Adipose tissue (tissue), 3 donors: ENCODE measurements around the gene SLC16A8. TPM values are rescaled to one million over a fixed set of nuclear protein-coding genes. Genes with fewer than 3 reads are reported as not detected.
"Not testable (repeated sequence)": the region's sequence is repeated elsewhere in the genome, so short reads cannot be mapped to it uniquely, and the experiment has no call there.

Experiments
- H3K27ac ChIP-seq: one replicate; pipeline ENCODE4 v1.5.1; 2013; ENCODE audit warnings: low read depth, low read length
- WGBS, 3 donors: extraction: QIAGEN DNeasy Blood & Tissue Kit; methylation state at CpG; one replicate each; pipeline ENCODE4 v1.1.7; 2013; 5-methylcytosine and 5-hydroxymethylcytosine counted together
- polyA plus RNA-seq, 3 donors: library from polyadenylated mRNA; stranded (reverse); fragments of 200-250 nt; gene quantifications; one replicate each; pipeline ENCODE4 v1.2.3, GENCODE V29; 2013
- donor health status: healthy with polysubstance abuse.
- donor health status: Bipolar disorder and iron deficiency.
- donor health status: healthy.

Gene SLC16A8
- polyA plus RNA-seq, 3 donors: 0.21 to 0.34 (median 0.31) TPM

GRCh38 chr22:38097557-38098409 lies 13.8 kb upstream of the SLC16A8 start:
- 58 to 62% (median 59%) methylated on average over 21 to 30 of the region's 32 CpGs for WGBS, 3 donors
- no peak overlapping the region for H3K27ac ChIP-seq

GRCh38 chr22:38097058-38097457 lies 13.1 kb upstream of the SLC16A8 start:
- H3K27ac ChIP-seq: no peak overlapping the region
- 87 to 91% (median 90%) methylated on average over 12 to 15 of the region's 15 CpGs for WGBS, 3 donors

- 22 to 48% (median 42%) methylated on average over 18 to 34 of the region's 34 CpGs for WGBS, 3 donors
- no peak overlapping the region for H3K27ac ChIP-seq
These were observed 5.5 kb upstream of the SLC16A8 start for GRCh38 chr22:38089474-38089851.

- 21 to 57% (median 37%) methylated on average over 51 to 83 of the region's 85 CpGs for WGBS, 3 donors
- no peak overlapping the region for H3K27ac ChIP-seq
These were observed 4.9 kb upstream of the SLC16A8 start for GRCh38 chr22:38088629-38089473.

GRCh38 chr22:38087855-38088254 lies 3.9 kb upstream of the SLC16A8 start:
- H3K27ac ChIP-seq: no peak overlapping the region
- 90 to 94% (median 91%) methylated on average over 12 of the region's 12 CpGs for WGBS, 3 donors

GRCh38 chr22:38086942-38087341 lies 3.0 kb upstream of the SLC16A8 start:
- WGBS, 3 donors: 85 to 95% (median 92%) methylated on average over 13 of the region's 13 CpGs
- no peak overlapping the region for H3K27ac ChIP-seq

GRCh38 chr22:38086001-38086845 lies 2.2 kb upstream of the SLC16A8 start:
- no peak overlapping the region for H3K27ac ChIP-seq
- 88 to 96% (median 91%) methylated on average over 21 to 25 of the region's 25 CpGs for WGBS, 3 donors

- WGBS, 3 donors: 76 to 84% (median 82%) methylated on average over 5 of the region's 5 CpGs
- H3K27ac ChIP-seq: no peak overlapping the region
These were observed 1.5 kb upstream of the SLC16A8 start for GRCh38 chr22:38085501-38085900.

- 94 to 98% (median 94%) methylated on average over 12 of the region's 12 CpGs for WGBS, 3 donors
- H3K27ac ChIP-seq: no peak overlapping the region
These were observed 1.1 kb upstream of the SLC16A8 start for GRCh38 chr22:38085056-38085455.

GRCh38 chr22:38082986-38083710 lies 836 bp downstream of the SLC16A8 start:
- no peak overlapping the region for H3K27ac ChIP-seq
- WGBS, 3 donors: 67 to 83% (median 82%) methylated on average over 22 to 24 of the region's 24 CpGs

- 15 to 24% (median 22%) methylated on average over 48 to 52 of the region's 52 CpGs for WGBS, 3 donors
- no peak overlapping the region for H3K27ac ChIP-seq
These were observed 1.8 kb downstream of the SLC16A8 start for GRCh38 chr22:38081941-38082828.

- no peak overlapping the region for H3K27ac ChIP-seq
- 6 to 10% (median 6%) methylated on average over 16 to 17 of the region's 17 CpGs for WGBS, 3 donors
These were observed 2.4 kb downstream of the SLC16A8 start for GRCh38 chr22:38081636-38081940.

GRCh38 chr22:38080850-38081635 lies 2.9 kb downstream of the SLC16A8 start:
- 4 to 7% (median 6%) methylated on average over 84 to 110 of the region's 110 CpGs for WGBS, 3 donors
- H3K27ac ChIP-seq: no peak overlapping the region

- 52 to 67% (median 67%) methylated on average over 11 of the region's 11 CpGs for WGBS, 3 donors
- H3K27ac ChIP-seq: no peak overlapping the region
These were observed 3.5 kb downstream of the SLC16A8 start for GRCh38 chr22:38080474-38080849.

- no peak overlapping the region for H3K27ac ChIP-seq
- 90 to 95% (median 92%) methylated on average over 7 of the region's 7 CpGs for WGBS, 3 donors
These were observed 4.2 kb downstream of the SLC16A8 start for GRCh38 chr22:38079804-38080203.

GRCh38 chr22:38079208-38079607 lies 4.8 kb downstream of the SLC16A8 start:
- WGBS, 3 donors: 89 to 96% (median 95%) methylated on average over 2 of the region's 2 CpGs
- not testable (repeated sequence) for H3K27ac ChIP-seq
